Colonic mucosa (tissue), 4 donors: ENCODE data around the gene SYCN. TPM values are rescaled to one million over a fixed set of nuclear protein-coding genes. Genes with fewer than 3 reads are reported as not detected.

Experiments used
- DNase-seq: peaks from one replicate; pipeline ENCODE4 v3.0.0-alpha.2; 2020
- H3K27ac ChIP-seq: fragments of 200-600 bp; one replicate; pipeline ENCODE4 v1.8.0; 2021
- H3K27me3 ChIP-seq: fragments of 200-600 bp; one replicate; pipeline ENCODE4 v1.8.0; 2021
- H3K36me3 ChIP-seq: fragments of 200-600 bp; one replicate; pipeline ENCODE4 v1.8.0; 2021
- H3K4me1 ChIP-seq: fragments of 200-600 bp; one replicate; pipeline ENCODE4 v1.8.0; 2021; ENCODE audit warnings: mild to moderate bottlenecking
- H3K4me3 ChIP-seq: fragments of 200-600 bp; one replicate; pipeline ENCODE4 v1.8.0; 2021
- H3K9ac ChIP-seq, 2 donors: one replicate each; pipeline ENCODE4 v1.7.0; 2013; ENCODE audit warnings: control low read depth in 2 of 2, low read depth in 2 of 2, low read length in 2 of 2
- H3K9me3 ChIP-seq: fragments of 200-600 bp; one replicate; pipeline ENCODE4 v1.8.0; 2021
- CTCF ChIP-seq: fragments of 200-600 bp; IDR thresholded peaks from one replicate; pipeline ENCODE4 v1.8.0; 2022; ENCODE audit warnings: antibody characterized with exemption, mild to moderate bottlenecking
- intact Hi-C: fragments of 100-400 bp; cut with DNase I; formaldehyde crosslinking; loops from one replicate; pipeline ENCODE4 v1.14.1; 2022
- total RNA-seq, 2 donors: library from RNA; stranded (reverse); fragmentation: NEBNext Ultra II Directional in 1 of 2; extraction: Animal tissue kit (Norgen Biotek cat#: 25700) in 1 of 2; gene quantifications; one replicate each; pipeline ENCODE4 v1.2.1, GENCODE V29; 2021
- donor health status: healthy.
- donor health status: DM: no; HTN: no; CAD: no.
- donor health status: DM: no; HTN: no; CAD: no.

SYCN gene
- 1 to 10 TPM in 1 of 2 donors, not detected in 1; 2.1 TPM for total RNA-seq

- DNase-seq: no peak
- no peak for TF ChIP-seq CTCF
- Histone ChIP-seq H3K9ac (no peak within 1 kb of the TSS), H3K4me1 (no peaks in the 10 kb centered on the region), H3K9me3 (no peaks in the 10 kb centered on the region), H3K27ac (no peak within 1 kb of the TSS), H3K4me3 (no peak within 1 kb of the TSS), H3K36me3 (no peaks in the 10 kb centered on the region), H3K27me3 (peaks cover 43% of the 10 kb centered on the region)
- intact Hi-C loops: no loop called here
Measured at GRCh38 chr19:39203372-39204341, at the start of gene SYCN. SYCN (minus strand) TSS chr19:39204263; CDS start chr19:39204254, 9 bp downstream.

GRCh38 chr19:39253374-39254149 lies 49.5 kb upstream of the SYCN start:
- H3K36me3 ChIP-seq: no peaks in the 10 kb centered on the region
- H3K9ac ChIP-seq: no peak overlapping the region
- H3K4me1 ChIP-seq: no peaks in the 10 kb centered on the region
- no peak for TF ChIP-seq CTCF
- H3K27me3 ChIP-seq: peaks cover 3% of the 10 kb centered on the region
- DNase-seq: no peak
- intact Hi-C loops: no loop called here
- H3K9me3 ChIP-seq: no peaks in the 10 kb centered on the region
- no peak overlapping the region for H3K27ac ChIP-seq
- H3K4me3 ChIP-seq: no peak overlapping the region

GRCh38 chr19:39252458-39252857 lies 48.4 kb upstream of the SYCN start:
- intact Hi-C loops: no loop called here
- no peak for DNase-seq
- H3K4me1 ChIP-seq: no peaks in the 10 kb centered on the region
- H3K9ac ChIP-seq: no peak overlapping the region
- H3K4me3 ChIP-seq: no peak overlapping the region
- H3K36me3 ChIP-seq: no peaks in the 10 kb centered on the region
- peaks cover 14% of the 10 kb centered on the region for H3K27me3 ChIP-seq
- no peak overlapping the region for H3K27ac ChIP-seq
- TF ChIP-seq CTCF: no peak
- H3K9me3 ChIP-seq: no peaks in the 10 kb centered on the region

GRCh38 chr19:39251846-39252245 lies 47.8 kb upstream of the SYCN start:
- Histone ChIP-seq H3K9ac (no peak overlapping the region), H3K4me3 (no peak overlapping the region), H3K4me1 (no peaks in the 10 kb centered on the region), H3K9me3 (no peaks in the 10 kb centered on the region), H3K27ac (no peak overlapping the region), H3K27me3 (peaks cover 20% of the 10 kb centered on the region), H3K36me3 (no peaks in the 10 kb centered on the region)
- TF ChIP-seq CTCF: no peak
- no peak for DNase-seq
- intact Hi-C loops: no loop called here

- Histone ChIP-seq H3K9ac (no peak overlapping the region), H3K27me3 (peaks cover 21% of the 10 kb centered on the region), H3K4me3 (no peak overlapping the region), H3K27ac (no peak overlapping the region), H3K9me3 (no peaks in the 10 kb centered on the region), H3K36me3 (no peaks in the 10 kb centered on the region), H3K4me1 (no peaks in the 10 kb centered on the region)
- no peak for TF ChIP-seq CTCF
- no peak for DNase-seq
- intact Hi-C loops: no loop called here
Measured at GRCh38 chr19:39251081-39251480, 47.0 kb upstream of the SYCN start.
